Esophagus muscularis mucosa (tissue), 4 donors: Measurements from ENCODE around the gene UBTD2.

Experiments used
- EP300 ChIP-seq: sonication (generic); formaldehyde crosslinking; IDR thresholded peaks from one replicate; pipeline ENCODE4 v1.6.1; 2017; ENCODE audit warnings: antibody characterized with exemption
- POLR2A ChIP-seq: fragments of 450-650 bp; IDR thresholded peaks from one replicate; pipeline ENCODE4 v1.6.1; 2017; ENCODE audit warnings: antibody characterized with exemption, moderate library complexity, mild to moderate bottlenecking, low read depth
- POLR2AphosphoS5 ChIP-seq, 2 donors: sonication (generic); formaldehyde crosslinking; IDR thresholded peaks; one replicate each; pipeline ENCODE4 v1.6.1; 2017; ENCODE audit warnings: antibody characterized with exemption in 2 of 2
- TF ChIP-seq, protein P1 (sequence below), 3 experiments: fragments of 200-600 bp in 2 of 3; fragments of 450-650 bp in 1 of 3; sonication (generic) in 2 of 3; IDR thresholded peaks; one replicate each; pipeline ENCODE4 v1.5.1; 2017 to 2019; ENCODE audit warnings: antibody characterized with exemption in 3 of 3, mild to moderate bottlenecking in 2 of 3, moderate library complexity in 1 of 3

GRCh38 chr5:172311605-172312004 lies 28.0 kb upstream of the UBTD2 start:
- no peak for TF ChIP-seq POLR2A
- TF ChIP-seq, protein P1, sequence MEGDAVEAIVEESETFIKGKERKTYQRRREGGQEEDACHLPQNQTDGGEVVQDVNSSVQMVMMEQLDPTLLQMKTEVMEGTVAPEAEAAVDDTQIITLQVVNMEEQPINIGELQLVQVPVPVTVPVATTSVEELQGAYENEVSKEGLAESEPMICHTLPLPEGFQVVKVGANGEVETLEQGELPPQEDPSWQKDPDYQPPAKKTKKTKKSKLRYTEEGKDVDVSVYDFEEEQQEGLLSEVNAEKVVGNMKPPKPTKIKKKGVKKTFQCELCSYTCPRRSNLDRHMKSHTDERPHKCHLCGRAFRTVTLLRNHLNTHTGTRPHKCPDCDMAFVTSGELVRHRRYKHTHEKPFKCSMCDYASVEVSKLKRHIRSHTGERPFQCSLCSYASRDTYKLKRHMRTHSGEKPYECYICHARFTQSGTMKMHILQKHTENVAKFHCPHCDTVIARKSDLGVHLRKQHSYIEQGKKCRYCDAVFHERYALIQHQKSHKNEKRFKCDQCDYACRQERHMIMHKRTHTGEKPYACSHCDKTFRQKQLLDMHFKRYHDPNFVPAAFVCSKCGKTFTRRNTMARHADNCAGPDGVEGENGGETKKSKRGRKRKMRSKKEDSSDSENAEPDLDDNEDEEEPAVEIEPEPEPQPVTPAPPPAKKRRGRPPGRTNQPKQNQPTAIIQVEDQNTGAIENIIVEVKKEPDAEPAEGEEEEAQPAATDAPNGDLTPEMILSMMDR (IDR thresholded peaks at IDR 0.05), result no peak
- TF ChIP-seq POLR2AphosphoS5 (IDR thresholded peaks at IDR 0.05), result no peak
- TF ChIP-seq EP300, result no peak
